HG02759 (cell line): ENCODE measurements around the gene TMEM74B.

Source experiments
- ATAC-seq: cut with Tn5 transposase; IDR thresholded peaks from one replicate; pipeline ENCODE4 v1.9.1; 2021; ENCODE audit warnings: mild to moderate bottlenecking, moderate library complexity; ENCODE audit not compliant: unreplicated experiment

TMEM74B gene

DNA sequence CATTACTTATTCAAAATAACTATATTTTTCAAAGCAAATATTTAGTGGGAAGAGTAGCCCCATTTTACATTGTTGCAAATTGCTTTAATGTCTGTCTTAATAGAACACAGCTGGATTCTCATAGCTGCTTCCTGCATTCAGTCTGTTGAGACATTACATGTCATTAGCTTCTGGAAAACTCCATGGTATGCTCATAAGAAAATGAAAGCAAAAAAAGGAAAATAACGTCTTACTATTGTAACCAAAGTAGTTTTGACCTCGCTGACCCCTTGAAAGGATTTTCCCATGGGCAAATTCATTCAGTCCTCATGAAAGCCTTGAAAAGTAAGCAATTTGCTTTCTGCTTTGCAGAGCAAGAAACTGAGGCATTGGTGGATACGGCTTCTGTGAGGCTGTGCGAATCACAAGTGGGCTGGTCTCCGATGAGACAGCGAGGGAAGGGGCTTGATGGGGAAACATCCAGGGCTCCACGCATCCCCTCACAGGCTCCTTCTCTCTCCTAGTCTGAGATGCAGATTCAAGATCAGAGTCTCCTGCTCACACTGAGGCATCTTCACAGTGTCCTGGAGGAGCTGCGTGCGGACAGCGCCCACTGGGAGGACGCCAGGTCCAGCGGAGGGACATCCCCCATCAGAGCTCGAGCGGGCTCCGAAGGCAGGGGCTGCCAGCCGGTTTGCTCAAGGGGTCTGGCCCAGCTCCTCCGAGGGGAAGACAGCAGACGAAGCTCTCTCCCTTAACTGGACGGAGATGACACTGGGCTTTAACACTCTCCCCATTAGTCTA, 21.8 kb upstream of the TMEM74B start:
- no peak for ATAC-seq

DNA sequence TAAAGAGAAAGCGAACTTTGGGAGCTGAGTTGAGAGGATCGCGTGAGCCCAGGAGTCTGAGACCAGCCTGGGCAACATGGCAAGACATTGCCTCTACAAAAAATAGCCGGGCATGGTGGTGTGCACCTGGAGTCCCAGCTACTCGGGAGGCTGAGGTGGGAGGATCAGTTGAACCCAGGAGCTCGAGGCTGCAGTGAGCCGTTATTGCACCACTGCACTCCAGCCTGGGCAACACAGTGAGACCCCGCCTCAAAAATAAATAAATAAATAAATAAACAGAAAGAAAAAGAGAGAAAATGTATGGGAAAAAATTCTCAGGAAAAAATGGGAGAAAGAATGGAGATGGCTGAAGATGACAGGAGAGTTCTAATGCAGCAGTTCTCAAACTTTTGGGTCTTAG, 21.0 kb upstream of the TMEM74B start:
- no peak for ATAC-seq

DNA sequence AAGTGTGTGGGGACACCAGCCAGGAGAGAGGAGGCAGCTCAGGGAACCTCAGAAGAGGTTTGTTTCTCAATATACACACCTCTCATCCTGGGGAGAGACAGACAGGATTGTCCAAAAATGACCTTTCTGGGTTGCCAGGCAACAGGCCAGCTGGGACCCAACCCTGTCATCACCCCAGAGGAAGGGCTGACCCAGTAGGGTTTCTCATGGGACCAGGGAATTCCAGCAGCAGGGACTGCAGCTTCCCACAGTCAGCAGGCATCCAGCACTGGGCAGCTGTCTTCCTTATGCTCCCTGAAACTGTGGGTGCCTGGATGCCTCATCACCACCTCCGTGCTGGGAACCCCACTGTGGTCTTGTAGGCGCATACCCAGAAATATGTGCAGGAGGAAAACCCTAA, 19.8 kb upstream of the TMEM74B start:
- ATAC-seq = no peak

DNA sequence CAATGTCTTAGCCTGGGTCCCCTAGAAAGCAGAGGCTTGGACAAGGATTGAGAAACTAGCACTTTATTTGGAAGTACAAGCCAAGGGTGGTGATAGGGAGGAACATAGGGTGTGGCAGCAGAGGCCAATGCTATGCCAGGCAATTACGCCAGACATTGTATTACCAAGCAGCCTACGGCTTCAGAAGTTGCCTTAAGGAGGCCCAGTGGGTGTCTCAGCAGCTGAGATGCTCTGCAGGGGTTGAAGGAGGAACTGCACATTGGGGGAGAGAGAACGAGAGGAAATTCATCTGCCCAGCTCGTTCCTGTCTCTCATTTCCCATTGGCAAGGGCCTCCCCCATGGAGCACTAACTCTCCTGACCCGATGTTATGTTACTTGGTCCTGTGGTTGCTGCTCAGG, 19.3 kb upstream of the TMEM74B start:
- ATAC-seq = no peak

DNA sequence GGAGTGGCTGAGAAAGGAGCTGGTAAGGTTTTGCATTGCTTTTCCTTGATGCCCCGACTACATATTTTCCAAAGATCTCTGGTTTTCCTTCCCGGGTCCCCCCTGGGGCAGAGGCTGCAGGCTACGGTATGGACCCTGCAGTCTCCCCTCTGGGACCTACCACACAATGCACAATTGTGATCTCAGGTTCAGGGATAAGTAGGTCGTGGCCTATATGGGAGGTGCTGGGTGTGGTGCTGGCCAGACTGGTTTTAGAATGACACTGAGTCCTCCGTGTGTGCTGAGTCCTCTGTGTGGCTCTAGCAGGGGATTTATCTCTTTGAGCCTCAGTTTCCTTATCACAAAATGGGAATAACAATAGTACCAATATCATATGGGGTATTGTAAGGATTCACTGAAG, 18.8 kb upstream of the TMEM74B start:
- no peak for ATAC-seq

DNA sequence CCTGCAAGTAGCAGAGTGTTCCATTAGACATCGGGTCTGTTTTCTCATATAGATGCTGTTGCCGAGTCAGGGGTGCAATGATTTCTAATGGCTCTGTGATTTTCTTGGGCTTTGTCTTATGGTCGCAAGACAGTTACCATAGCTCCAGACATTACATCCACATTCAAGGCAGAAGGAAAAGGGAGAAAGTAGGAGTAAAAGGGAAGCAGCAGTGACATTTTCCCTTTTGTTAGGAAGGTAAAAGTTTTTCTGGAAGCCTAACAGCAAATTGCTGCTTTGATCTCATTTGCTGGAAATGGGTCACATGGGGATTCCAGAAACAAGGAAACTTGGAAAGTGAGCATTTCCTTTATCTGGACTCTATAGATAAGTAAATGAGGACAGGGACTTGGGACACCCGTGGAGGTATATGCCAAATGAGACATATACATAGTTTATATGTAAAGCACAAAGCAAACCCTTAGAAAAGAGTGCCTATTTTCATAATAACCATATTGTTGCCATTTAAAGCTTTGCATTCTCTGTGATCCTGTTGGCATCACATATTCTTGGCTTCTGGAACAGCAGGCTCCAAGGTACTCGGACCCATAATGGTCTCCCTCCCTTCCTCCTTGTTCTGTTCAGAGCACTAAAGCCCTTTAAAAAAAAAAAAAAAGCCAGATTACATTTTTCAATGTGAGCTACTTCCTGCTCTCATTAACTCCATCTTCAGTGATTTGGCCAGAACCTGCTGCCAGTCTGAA, 18.2 kb upstream of the TMEM74B start, which contains the start of gene C20orf202:
C20orf202 (plus strand) TSS at position 693 of the 743 bp plus-strand sequence. CDS start 132 bp downstream, outside the sequence.
- ATAC-seq = no peak

DNA sequence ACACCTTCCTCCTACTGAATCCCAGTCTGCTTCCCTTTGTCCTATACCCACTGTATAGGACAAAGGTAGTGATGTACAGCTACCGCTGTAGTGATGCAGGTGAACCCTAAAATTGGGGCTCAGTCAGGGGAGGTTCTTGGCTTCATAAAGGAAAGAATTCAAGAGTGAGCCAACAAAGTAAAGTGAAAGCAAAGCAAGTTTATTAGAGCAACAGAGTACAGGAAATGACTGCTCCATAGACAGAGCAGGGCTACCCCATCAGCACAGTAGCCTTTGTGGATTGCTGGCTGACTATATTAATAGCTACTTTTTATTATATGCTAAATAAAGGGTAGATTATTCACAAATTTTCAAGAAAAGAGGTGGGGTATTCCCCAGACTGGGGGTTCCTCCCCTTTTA, 15.2 kb upstream of the TMEM74B start:
- no peak for ATAC-seq

DNA sequence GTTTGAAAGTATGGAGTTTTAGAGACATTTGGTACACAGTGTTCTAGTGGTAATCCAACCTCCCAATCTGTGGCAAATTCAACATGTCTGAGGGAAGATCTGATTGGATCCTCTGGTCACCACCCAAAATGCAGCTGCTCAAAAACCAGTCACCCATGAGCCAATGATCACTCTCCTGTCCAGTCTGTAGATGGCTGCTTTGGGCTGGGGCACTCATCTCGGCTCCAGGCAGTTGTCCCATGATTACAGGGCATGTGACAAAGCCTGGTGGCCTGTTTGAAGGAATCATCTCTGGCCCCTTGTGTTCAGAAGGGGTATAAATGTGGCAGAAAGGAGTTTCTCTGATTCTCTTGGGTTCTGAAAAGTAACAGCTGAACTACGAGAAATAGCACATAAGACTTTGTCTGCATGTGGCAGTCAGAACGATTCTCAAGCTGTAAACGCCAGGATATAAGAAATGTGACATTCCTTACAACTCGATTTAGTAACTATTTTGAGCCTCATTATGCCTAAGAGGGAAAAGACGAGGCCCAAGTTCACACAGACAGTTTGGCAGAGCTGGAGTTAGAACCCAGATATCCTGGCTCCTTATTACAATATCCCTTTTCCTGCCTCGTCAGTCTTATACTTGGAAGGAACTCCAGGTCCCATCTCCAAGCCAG, 14.6 kb upstream of the TMEM74B start:
- ATAC-seq = no peak

DNA sequence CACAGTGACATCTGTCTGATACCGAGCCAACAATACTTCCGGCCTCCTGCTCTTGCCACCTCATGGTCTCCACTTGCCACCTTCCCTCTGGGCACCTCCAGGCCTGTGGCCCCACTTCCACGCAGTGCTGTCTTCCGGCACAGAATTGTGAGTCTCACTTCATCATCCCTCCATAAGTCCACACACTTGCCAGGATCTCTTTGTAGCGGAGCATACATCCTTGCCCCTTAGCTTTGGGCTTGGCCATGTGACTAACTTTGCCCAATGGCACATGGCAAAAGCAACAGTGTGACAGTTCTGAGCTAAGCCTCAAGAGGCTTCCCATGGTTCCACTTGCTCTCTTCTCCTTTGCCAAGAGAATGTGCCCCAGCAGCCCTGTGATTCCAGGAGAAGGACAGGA, 14.0 kb upstream of the TMEM74B start:
- no peak for ATAC-seq

DNA sequence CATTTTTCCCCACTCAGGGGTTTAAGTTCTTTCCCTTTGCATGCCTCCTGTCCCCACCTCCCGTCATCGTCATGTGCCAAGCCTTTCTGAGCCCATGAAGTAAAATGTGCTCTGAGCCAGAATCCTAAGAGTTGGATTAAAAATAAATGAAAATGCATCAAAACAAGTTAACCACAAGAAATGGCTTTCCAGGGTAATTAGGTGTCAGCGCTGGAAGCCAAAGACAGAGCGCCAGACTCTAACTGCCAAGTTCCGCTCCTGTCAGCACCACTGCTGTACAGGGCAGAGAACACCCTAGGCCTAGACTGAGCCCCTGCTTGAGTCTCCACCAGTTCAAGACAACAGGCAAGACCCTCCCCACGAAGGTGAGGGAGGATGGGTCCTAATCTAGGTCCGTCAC, 13.0 kb upstream of the TMEM74B start:
- ATAC-seq = no peak

DNA sequence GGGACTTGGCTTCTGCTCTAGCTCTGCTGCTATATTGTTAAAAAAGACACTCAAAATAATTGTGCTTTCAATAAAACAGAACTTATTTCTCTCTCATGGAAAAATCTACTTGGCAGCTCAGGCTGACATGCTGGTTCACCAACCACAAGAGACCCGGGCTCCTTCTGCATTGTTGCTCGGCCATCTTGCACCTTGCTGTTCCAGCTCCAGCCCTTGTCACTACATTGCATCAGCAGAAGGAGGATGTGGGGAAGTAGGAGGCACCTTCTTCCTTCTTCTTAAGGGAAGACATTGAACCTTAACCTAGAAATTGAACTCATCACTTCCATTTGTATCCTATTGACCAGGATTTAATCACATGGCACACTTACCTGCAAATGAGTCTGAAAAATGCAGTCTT, 11.9 kb upstream of the TMEM74B start:
- no peak for ATAC-seq

DNA sequence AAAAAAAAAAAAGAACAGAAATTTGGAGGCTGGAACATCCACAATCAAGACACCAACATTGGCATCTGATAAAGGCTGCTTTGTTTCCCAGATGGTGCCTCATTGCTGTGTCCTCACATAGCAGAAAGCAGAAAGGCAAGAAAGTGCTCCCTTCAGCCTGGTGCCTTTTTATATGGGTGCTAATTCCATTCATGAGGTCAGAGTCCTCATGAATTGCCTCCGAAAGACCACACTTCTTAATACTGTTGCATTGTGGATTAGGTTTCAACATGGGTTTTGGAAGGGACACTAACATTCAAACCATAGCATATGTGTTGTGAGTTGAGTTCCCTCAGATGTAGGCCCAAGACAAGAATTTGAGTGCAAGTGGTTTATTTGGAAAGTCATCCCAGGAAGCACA, 10.4 kb upstream of the TMEM74B start:
- ATAC-seq = no peak

DNA sequence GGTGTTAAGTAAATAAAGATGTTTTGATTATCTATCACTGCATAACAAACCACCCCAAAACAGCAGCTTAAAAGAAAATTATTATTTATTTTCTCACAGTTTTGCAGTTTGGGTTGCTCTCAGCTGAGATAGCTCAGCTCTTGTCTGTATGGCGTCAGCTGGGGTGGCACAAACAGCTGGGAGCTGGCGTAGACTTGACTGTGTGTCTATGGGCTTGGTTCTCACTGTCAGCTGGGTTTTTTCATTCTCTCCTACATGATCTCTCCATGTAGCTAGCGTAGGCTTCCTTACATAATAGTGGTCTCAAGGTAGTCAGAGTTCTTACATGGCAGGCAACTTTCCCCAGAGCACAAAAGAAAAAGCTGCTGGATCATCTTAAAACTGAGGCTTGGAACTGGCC, 6.5 kb upstream of the TMEM74B start:
- no peak for ATAC-seq

DNA sequence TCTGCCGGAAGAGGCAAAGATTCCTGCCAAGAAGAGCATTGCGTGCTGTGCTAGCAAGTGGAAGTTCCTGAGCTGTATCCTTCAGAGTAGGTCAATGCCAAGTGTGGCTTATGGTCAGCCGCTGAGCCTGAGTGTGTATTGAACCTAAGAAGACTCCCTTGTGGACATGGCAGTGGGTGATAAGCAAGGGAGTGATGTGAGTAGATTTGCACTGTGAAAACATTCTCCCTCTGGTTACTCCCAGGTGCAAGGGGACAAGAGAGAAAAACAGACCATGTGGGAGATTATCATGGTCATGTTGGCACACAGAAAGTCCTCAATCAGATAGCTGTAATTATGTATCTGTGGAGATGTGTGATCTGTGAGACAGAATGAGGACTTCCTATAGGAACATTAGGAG, 6.1 kb upstream of the TMEM74B start:
- no peak for ATAC-seq

DNA sequence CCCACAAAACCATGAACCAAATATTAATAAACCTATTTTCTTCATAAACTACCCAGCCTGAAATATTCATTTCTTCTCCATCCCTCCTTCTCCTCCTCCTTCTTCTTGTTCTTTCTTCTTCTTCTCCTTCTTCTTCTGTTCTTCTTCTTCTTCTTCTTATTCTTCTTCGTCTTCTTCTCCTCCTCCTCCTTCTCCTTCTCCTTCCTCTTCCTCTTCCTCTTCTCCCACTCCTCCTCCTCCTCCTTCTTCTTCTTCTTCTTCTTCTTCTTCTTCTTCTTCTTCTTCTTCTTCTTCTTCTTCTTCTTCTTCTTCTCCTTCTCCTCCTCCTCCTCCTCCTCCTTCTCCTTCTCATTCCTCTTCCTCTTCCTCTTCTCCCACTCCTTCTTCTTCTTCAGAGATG, 5.0 kb upstream of the TMEM74B start:
- no peak for ATAC-seq

DNA sequence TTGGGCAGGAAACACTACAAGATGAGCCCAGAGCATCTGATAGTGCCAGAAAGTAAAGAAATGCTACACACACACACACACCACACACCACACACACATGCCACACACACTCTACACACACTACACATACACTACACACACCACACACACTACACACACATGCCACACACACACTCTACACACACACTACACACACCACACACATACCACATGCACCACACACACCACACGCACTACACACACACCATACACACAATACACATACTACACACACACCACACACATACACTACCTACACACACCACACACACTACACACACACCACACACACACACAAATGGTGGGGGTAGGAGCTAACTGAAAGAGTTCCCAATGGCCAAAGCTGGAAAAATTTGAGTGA, 3.6 kb upstream of the TMEM74B start:
- no peak for ATAC-seq

DNA sequence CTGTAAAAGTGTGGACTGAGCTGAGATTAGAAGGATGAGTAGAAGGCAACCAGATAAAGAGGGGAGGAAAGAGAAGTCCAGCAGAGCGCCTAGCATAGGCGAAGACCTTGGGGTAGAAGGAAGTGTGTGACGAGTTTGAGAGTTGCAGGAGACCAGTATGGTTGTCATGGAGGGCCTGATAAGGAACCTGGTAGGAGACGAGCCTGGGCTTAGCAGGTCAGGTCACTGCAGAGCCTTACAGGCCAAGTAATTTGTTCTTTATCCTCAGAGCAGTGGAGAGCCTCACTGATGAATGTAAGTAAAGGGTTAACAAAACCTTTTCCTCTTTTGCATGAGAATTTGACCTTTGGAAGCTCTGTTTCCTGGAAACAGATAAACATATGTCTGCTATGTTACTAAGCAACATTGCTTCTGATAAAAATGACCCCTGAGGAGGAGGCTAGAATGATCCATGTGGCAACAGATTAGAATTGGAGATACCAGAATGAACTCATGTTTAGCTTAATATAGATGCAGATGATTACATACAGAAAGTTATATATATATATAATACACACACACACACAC, 2.9 kb upstream of the TMEM74B start:
- no peak for ATAC-seq

DNA sequence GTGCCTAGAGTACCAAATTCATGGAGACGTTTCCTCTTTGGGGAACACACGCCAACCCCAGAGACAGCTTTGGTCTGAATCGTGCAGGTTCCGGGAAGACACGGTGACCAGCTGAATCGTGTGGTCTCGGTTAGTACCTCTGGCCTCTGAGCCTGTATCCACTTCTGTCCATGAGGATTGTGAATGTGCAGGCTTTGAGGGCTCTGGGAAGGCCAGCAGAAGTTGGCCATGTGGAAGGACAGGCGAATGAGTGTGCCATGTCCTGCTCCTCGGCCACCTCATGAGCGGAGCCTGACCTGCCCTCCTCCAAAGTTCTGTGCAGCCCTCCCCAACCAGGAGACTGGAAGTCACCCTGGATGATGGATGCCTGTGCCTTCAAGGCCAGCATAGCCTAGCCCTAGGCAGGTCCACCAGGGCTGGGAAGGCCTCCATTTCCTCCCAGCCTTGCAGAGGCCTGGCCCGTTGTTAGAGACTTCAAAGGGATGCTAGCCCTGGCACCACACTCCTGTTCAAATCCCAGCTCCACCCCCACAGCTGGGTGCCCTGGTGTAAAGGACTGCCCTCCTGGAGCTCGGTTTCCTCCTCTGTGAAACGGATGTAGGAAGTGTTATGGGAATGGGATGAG, 1.7 kb upstream of the TMEM74B start:
- no peak for ATAC-seq

DNA sequence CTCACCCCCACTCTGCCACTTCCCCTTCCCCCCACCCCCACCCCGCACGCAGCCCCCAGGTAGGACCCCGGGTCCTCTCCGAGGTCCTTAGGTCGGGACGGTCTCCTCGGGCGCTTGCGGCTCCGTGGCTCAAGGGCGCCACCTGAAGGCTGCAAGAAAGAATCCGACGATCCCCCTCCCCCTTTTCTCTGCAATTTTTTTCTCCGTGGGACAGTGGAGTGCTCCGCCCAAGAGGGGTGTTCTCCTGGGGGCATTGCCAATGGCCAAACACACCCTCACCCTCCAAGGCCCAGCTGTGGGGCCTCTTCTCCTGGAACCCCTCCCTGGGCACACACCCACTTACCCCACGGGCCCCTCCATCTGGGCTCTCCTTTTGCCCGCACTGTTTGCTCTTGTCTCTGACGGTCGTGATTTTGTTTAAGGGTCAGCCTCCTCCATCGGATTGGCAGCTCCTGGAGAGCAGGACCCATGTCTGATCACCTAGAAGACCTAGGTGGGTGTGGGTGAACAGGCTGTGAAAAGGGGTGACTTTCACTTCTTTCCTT, 1.1 kb upstream of the TMEM74B start:
- ATAC-seq = no peak

DNA sequence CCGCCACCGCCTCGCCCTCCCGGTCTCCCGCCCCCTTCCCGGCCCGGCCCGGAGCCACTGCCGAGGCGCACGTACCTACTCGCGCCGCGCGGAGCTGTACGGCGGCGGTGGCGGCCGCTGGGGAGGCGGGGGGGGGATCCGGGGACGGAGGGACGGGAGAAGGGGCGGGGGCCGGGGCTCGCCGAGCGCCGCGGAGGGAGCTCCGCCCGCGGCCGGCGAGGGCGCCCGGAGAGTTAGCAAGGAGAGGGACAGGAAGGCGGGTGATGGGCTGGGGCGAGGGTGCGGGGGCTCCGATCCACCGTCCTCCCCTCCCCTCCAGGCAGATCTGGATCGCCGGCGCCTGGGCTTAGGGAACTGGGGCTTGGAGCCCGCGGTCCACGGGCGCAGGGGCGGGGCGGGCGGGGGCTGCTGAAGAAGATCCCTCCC, 548 bp upstream of the TMEM74B start:
- no peak for ATAC-seq

DNA sequence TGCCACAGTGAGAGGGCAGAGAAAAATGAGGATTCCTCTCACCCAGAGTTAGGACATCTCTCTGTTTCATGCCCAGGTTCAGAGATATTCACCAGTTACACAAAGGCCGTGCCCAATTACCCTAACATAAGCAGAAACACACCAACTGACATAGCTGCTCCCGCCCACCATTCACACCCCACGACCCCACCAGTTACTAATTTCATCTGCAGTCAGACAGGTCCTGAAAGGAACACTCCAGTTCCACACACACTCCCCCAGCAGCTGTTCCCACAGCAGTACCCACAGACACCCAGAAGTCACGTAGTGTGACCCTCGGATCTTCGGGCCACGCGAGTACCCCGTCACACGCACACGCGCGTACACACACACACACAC, 532 bp downstream of the TMEM74B start:
- ATAC-seq = no peak
